ENCODE data around the gene HDAC9. TPM values are rescaled to one million over a fixed set of nuclear protein-coding genes. Genes with fewer than 3 reads are reported as not detected.

Gene HDAC9
- polyA plus RNA-seq (2013, experiment 1 of 2; ENCODE audit: insufficient read length), result 6.4 TPM
- polyA plus RNA-seq (2013, experiment 2 of 2; ENCODE audit: insufficient read length), result 8.2 TPM

- DNase-seq, result peak; percentile 33
Observed at GRCh38 chr7:18495412-18496340, at the start of gene HDAC9. TSS of gene HDAC9 (plus strand) at chr7:18495749. CDS start at chr7:18496303, 554 bp downstream.

GRCh38 chr7:18445916-18446520, 49.5 kb upstream of the HDAC9 start:
- no peak for DNase-seq

GRCh38 chr7:18450019-18450418, 45.5 kb upstream of the HDAC9 start:
- no peak for DNase-seq

- no peak for DNase-seq
Observed at GRCh38 chr7:18455606-18456005, 39.9 kb upstream of the HDAC9 start.

- no peak for DNase-seq
Observed at GRCh38 chr7:18457832-18458231, 37.7 kb upstream of the HDAC9 start.

- no peak for DNase-seq
Observed at GRCh38 chr7:18458830-18459229, 36.7 kb upstream of the HDAC9 start.

- DNase-seq, result no peak
Observed at GRCh38 chr7:18459484-18460245, 35.9 kb upstream of the HDAC9 start.

- DNase-seq, result no peak
Observed at GRCh38 chr7:18461785-18462467, 33.6 kb upstream of the HDAC9 start.

GRCh38 chr7:18464830-18465229, 30.7 kb upstream of the HDAC9 start:
- no peak for DNase-seq

GRCh38 chr7:18467011-18467410, 28.5 kb upstream of the HDAC9 start:
- peak; percentile 3 for DNase-seq

- no peak for DNase-seq
Observed at GRCh38 chr7:18468795-18469194, 26.8 kb upstream of the HDAC9 start.

- no peak for DNase-seq
Observed at GRCh38 chr7:18469316-18469715, 26.2 kb upstream of the HDAC9 start.

- no peak for DNase-seq
Observed at GRCh38 chr7:18471476-18472160, 23.9 kb upstream of the HDAC9 start.

GRCh38 chr7:18472161-18472483, 23.4 kb upstream of the HDAC9 start:
- no peak for DNase-seq

- no peak for DNase-seq
Observed at GRCh38 chr7:18473119-18473518, 22.4 kb upstream of the HDAC9 start.

GRCh38 chr7:18474944-18475343, 20.6 kb upstream of the HDAC9 start:
- no peak for DNase-seq

- no peak for DNase-seq
Observed at GRCh38 chr7:18475488-18475887, 20.1 kb upstream of the HDAC9 start.

GRCh38 chr7:18481776-18482175, 13.8 kb upstream of the HDAC9 start:
- DNase-seq, result no peak

- DNase-seq, result no peak
Observed at GRCh38 chr7:18488049-18488448, 7.5 kb upstream of the HDAC9 start.

- DNase-seq, result no peak
Observed at GRCh38 chr7:18489624-18490023, 5.9 kb upstream of the HDAC9 start.

GRCh38 chr7:18491871-18492270, 3.7 kb upstream of the HDAC9 start:
- no peak for DNase-seq

GRCh38 chr7:18494406-18494805, 1.1 kb upstream of the HDAC9 start:
- no peak for DNase-seq
